Stimulated activated CD8-positive, alpha-beta memory T cell treated with anti-CD3 and anti-CD28 coated beads, Interleukin-4, amount 100 ng/mL, for 48 hours (primary cell): ENCODE data around the gene PRG3.
"Not testable (repeated sequence)": the region's sequence is repeated elsewhere in the genome, so short reads cannot be mapped to it uniquely, and the experiment has no call there.

ENCODE experiments used
- DNase-seq: peaks from one replicate; pipeline ENCODE4 v3.0.0-alpha.2; 2020

Gene PRG3

GRCh38 chr11:57358991-57359390 is 22.0 kb downstream of the PRG3 start:
- DNase-seq, result no peak

- no peak for DNase-seq
These were observed 22.4 kb downstream of the PRG3 start for GRCh38 chr11:57358543-57358961.

- no peak for DNase-seq
These were observed 23.1 kb downstream of the PRG3 start for GRCh38 chr11:57357856-57358255.

- DNase-seq, result no peak
These were observed 23.6 kb downstream of the PRG3 start for GRCh38 chr11:57357310-57357709.

- no peak for DNase-seq
These were observed 24.7 kb downstream of the PRG3 start for GRCh38 chr11:57356268-57356667.

- DNase-seq, result no peak
These were observed 26.3 kb downstream of the PRG3 start for GRCh38 chr11:57354699-57355098.

GRCh38 chr11:57353852-57354251 is 27.1 kb downstream of the PRG3 start:
- DNase-seq, result no peak

GRCh38 chr11:57353446-57353845 is 27.5 kb downstream of the PRG3 start:
- no peak for DNase-seq

GRCh38 chr11:57353036-57353435 is 27.9 kb downstream of the PRG3 start:
- DNase-seq, result no peak

- DNase-seq, result peak; percentile 87
These were observed 31.3 kb downstream of the PRG3 start for GRCh38 chr11:57349491-57350274.

GRCh38 chr11:57348636-57349313 is 32.2 kb downstream of the PRG3 start:
- DNase-seq, result no peak

- no peak for DNase-seq
These were observed 32.9 kb downstream of the PRG3 start for GRCh38 chr11:57348052-57348451.

GRCh38 chr11:57347336-57347735 is 33.6 kb downstream of the PRG3 start:
- DNase-seq, result no peak

- DNase-seq, result peak; percentile 81
These were observed 35.3 kb downstream of the PRG3 start for GRCh38 chr11:57345555-57346211.

GRCh38 chr11:57344826-57345225 is 36.1 kb downstream of the PRG3 start:
- DNase-seq, result no peak

GRCh38 chr11:57343825-57344224 is 37.1 kb downstream of the PRG3 start:
- no peak for DNase-seq

GRCh38 chr11:57342702-57343101 is 38.2 kb downstream of the PRG3 start:
- no peak for DNase-seq

GRCh38 chr11:57341250-57341808 is 39.6 kb downstream of the PRG3 start:
- DNase-seq, result no peak

- DNase-seq, result peak; percentile 48
These were observed 40.8 kb downstream of the PRG3 start for GRCh38 chr11:57340039-57340615.

- no peak for DNase-seq
These were observed 41.6 kb downstream of the PRG3 start for GRCh38 chr11:57339328-57339727.

- no peak for DNase-seq
These were observed 42.8 kb downstream of the PRG3 start, which contains the start of gene P2RX3 for GRCh38 chr11:57338142-57338541. TSS of gene P2RX3 (plus strand) at chr11:57338352. CDS start at chr11:57338551, 199 bp downstream.

GRCh38 chr11:57336856-57337255 is 44.1 kb downstream of the PRG3 start:
- DNase-seq, result not testable (repeated sequence)

GRCh38 chr11:57336111-57336666 is 44.8 kb downstream of the PRG3 start:
- no peak for DNase-seq
